Femur (tissue), 1 donor: ENCODE measurements around the gene PLEKHG4B.
"Not testable (repeated sequence)": the region's sequence is repeated elsewhere in the genome, so short reads cannot be mapped to it uniquely, and the experiment has no call there.

Source experiments
- DNase-seq: peaks from one replicate; pipeline ENCODE4 v3.0.0-alpha.2; 2017

The PLEKHG4B gene

GRCh38 chr5:191036-191948 lies 99.3 kb downstream of the PLEKHG4B start, which contains the start of gene LRRC14B:
TSS of gene LRRC14B (plus strand) at chr5:191495. CDS start at chr5:191539, 44 bp downstream.
- peak; percentile 78 for DNase-seq

GRCh38 chr5:191949-192690 lies 100.2 kb downstream of the PLEKHG4B start:
- no peak for DNase-seq

- DNase-seq: no peak
Measured at GRCh38 chr5:192691-192969, 100.7 kb downstream of the PLEKHG4B start.

GRCh38 chr5:192970-193831 lies 101.2 kb downstream of the PLEKHG4B start:
- no peak for DNase-seq

- DNase-seq: peak; percentile 10
Measured at GRCh38 chr5:194102-194501, 102.1 kb downstream of the PLEKHG4B start.

- peak; percentile 11 for DNase-seq
Measured at GRCh38 chr5:194603-195209, 102.7 kb downstream of the PLEKHG4B start.

- peak; percentile 13 for DNase-seq
Measured at GRCh38 chr5:195401-196160, 103.6 kb downstream of the PLEKHG4B start.

GRCh38 chr5:196350-196749 lies 104.4 kb downstream of the PLEKHG4B start:
- no peak for DNase-seq

- DNase-seq: not testable (repeated sequence)
Measured at GRCh38 chr5:197031-197430, 105.1 kb downstream of the PLEKHG4B start.

- DNase-seq: no peak
Measured at GRCh38 chr5:197892-198489, 106.0 kb downstream of the PLEKHG4B start.

GRCh38 chr5:198516-199196 lies 106.7 kb downstream of the PLEKHG4B start:
- DNase-seq: no peak

- DNase-seq: no peak
Measured at GRCh38 chr5:199197-199949, 107.4 kb downstream of the PLEKHG4B start.

- no peak for DNase-seq
Measured at GRCh38 chr5:199950-200645, 108.1 kb downstream of the PLEKHG4B start.

- DNase-seq: no peak
Measured at GRCh38 chr5:200985-201384, 109.0 kb downstream of the PLEKHG4B start.

- no peak for DNase-seq
Measured at GRCh38 chr5:201672-202071, 109.7 kb downstream of the PLEKHG4B start.

- no peak for DNase-seq
Measured at GRCh38 chr5:203246-203930, 111.4 kb downstream of the PLEKHG4B start.

GRCh38 chr5:204001-204400 lies 112.0 kb downstream of the PLEKHG4B start:
- DNase-seq: no peak

- DNase-seq: no peak
Measured at GRCh38 chr5:204462-204861, 112.5 kb downstream of the PLEKHG4B start.
